Esophagus (tissue), 2 donors: ENCODE data around the gene CFL2. TPM values are rescaled to one million over a fixed set of nuclear protein-coding genes. Genes with fewer than 3 reads are reported as not detected.

Experiments
- H3K27ac ChIP-seq, 2 donors: one replicate each; pipeline ENCODE4 v1.5.1; 2013; ENCODE audit warnings: low read depth in 2 of 2, mild to moderate bottlenecking in 2 of 2, inconsistent platforms in 1 of 2, low read length in 1 of 2, moderate library complexity in 1 of 2
- H3K27me3 ChIP-seq, 2 donors: one replicate each; pipeline ENCODE4 v1.6.1; 2013; ENCODE audit warnings: low read length in 2 of 2, control low read depth in 1 of 2, mild to moderate bottlenecking in 1 of 2; ENCODE audit not compliant: insufficient read depth in 2 of 2, control insufficient read depth in 1 of 2
- H3K36me3 ChIP-seq, 2 donors: one replicate each; pipeline ENCODE4 v1.6.1; 2013; ENCODE audit warnings: low read length in 1 of 2; ENCODE audit not compliant: control insufficient read depth in 2 of 2, insufficient read depth in 2 of 2
- H3K4me1 ChIP-seq, 2 donors: one replicate each; pipeline ENCODE4 v1.6.1; 2013; ENCODE audit warnings: low read length in 1 of 2; ENCODE audit not compliant: control insufficient read depth in 2 of 2, insufficient read depth in 2 of 2
- H3K4me3 ChIP-seq, 2 donors: one replicate each; pipeline ENCODE4 v1.5.1; 2013; ENCODE audit warnings: low read length in 2 of 2, mild to moderate bottlenecking in 2 of 2, low read depth in 1 of 2, moderate library complexity in 1 of 2
- H3K9me3 ChIP-seq, 2 donors: one replicate each; pipeline ENCODE4 v1.6.1; 2013; ENCODE audit warnings: mild to moderate bottlenecking in 2 of 2, low read depth in 1 of 2, low read length in 1 of 2, moderate library complexity in 1 of 2; ENCODE audit not compliant: control insufficient read depth in 2 of 2, insufficient read depth in 1 of 2
- WGBS, 2 donors: extraction: QIAGEN DNeasy Blood & Tissue Kit; methylation state at CpG; one replicate each; pipeline ENCODE4 v1.1.7; 2013; 5-methylcytosine and 5-hydroxymethylcytosine counted together
- polyA plus RNA-seq, 2 donors: library from polyadenylated mRNA; stranded (reverse); fragments of 200-250 nt; gene quantifications; one replicate each; pipeline ENCODE4 v1.2.3, GENCODE V29; 2013
- donor health status: healthy with polysubstance abuse.
- donor health status: Bipolar disorder and iron deficiency.

Gene CFL2
- polyA plus RNA-seq, 2 donors: 7.9 to 14.4 TPM

DNA sequence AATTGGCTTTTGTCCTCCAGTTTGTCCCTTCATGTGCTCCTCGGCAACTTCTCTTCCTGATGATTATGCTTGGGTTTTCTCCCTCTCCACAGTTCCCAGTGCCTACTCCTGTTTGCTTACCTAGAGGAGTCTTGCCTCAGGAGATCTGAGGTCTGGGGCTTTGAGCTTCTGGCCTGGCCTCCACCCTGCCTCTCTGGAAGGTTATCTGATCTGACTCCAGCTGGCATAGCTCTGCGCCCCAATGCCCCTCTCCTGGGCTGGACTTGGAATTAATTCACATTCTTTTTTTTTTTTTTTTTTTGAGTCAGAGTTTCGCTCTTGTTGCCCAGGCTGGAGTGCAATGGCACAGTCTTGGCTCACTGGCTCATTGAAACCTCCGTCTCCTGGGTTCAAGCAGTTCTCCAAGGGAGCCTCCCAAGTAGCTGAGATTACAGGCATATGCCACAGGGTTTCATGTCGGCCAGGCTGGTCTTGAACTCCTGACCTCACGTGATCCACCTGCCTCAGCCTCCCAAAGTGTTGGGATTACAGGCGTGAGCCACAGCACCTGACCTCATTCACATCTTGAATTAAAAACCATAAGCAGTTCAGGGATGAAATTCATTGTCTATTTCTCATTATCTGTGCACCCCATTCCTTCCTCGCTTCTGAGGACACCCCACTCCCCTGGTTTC lies 33.5 kb downstream of the CFL2 start:
- H3K4me1 ChIP-seq: no peaks in the 10 kb centered on the region
- no peak overlapping the region for H3K4me3 ChIP-seq
- no peaks in the 10 kb centered on the region for H3K9me3 ChIP-seq
- no peak overlapping the region for H3K27ac ChIP-seq
- no peaks in the 10 kb centered on the region for H3K36me3 ChIP-seq
- 67 to 74% methylated on average over 8 of the region's 8 CpGs for whole genome bisulfite sequencing, 2 donors
- peaks cover 0 to 2% of the 10 kb centered on the region in 2 donors for H3K27me3 ChIP-seq

DNA sequence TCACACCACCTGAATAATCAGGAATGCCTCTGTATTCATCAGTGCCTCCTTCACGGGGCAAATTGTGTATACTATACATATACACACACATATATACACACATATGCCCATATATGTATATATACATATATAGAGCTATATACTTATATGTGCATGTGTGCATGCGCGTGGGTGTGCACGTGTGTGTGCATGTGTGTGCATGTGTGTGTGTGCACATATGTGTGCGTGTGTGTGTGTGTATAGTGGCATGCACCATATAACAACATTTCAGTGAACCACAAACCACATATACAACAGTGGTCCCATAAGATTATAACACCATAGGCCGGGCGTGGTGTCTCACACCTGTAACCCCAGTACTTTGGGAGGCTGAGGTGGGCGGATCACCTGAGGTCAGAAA lies 35.7 kb downstream of the CFL2 start:
- WGBS, 2 donors: 83 to 91% methylated on average over 8 of the region's 8 CpGs
- no peaks in the 10 kb centered on the region for H3K4me1 ChIP-seq

DNA sequence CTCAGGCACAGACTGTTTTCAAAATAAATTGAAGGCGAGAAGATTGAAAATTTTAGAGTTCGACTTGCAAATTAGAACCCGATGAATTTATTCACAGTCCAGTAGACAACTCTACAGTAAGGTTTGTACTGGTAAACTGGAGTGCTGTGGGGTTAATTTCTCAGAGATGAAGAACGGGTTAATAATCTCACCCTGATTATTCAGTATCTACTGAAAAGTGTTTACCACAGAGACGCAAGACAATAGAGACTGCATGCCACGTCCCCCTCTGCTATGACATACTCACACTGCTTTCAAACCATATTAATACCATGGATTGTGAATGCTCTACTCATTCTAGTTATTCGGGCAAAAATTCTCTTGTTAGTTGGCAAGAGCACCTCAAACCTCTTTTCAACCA lies 36.1 kb downstream of the CFL2 start:
- Histone ChIP-seq H3K4me3 (no peak overlapping the region), H3K9me3 (no peaks in the 10 kb centered on the region), H3K4me1 (no peaks in the 10 kb centered on the region), H3K36me3 (no peaks in the 10 kb centered on the region), H3K27me3 (peaks cover 0 to under 1% of the 10 kb centered on the region in 2 donors), H3K27ac (no peak overlapping the region)
- WGBS, 2 donors: 70% methylated on average over 7 of the region's 7 CpGs

More for the DNA sequence above, 35.7 kb downstream of the CFL2 start:
- peaks cover 0 to 2% of the 10 kb centered on the region in 2 donors for H3K27me3 ChIP-seq
- H3K4me3 ChIP-seq: no peak overlapping the region
- H3K27ac ChIP-seq: no peak overlapping the region
- H3K9me3 ChIP-seq: no peaks in the 10 kb centered on the region
- H3K36me3 ChIP-seq: no peaks in the 10 kb centered on the region

DNA sequence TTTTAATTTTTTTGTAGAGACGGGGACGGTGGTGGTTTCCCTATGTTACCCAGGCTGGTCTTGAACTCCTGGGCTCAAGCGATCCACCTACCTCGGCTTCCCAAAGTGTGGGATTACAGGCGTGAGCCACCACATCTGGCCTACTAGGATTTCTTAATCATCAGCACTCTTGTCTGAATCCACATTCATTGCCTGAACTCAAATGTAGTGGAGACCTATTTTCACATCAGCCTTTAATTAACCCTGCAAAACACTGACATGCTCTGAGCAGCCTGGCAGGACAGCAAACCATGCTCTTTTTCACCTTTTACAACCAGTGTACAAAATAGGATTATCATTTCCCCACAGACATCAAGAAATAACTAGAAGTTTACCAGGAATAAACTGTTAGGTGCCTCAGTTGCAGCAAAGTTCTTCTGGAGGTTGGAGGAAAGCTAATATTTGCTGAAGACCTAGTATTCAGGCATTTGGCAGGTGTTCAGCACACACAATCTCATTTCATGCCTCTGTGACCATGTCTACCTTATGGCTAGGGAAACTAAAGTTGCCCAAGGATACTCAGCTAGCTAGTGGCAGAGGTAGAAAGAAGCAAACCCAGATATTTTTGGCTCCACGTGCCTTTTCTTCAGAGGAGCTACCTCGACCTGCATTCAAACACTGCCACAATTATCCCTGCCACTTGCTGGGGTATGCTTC lies 37.7 kb downstream of the CFL2 start:
- Histone ChIP-seq H3K36me3 (no peaks in the 10 kb centered on the region), H3K4me3 (no peak overlapping the region), H3K27ac (no peak overlapping the region), H3K27me3 (no peaks in the 10 kb centered on the region), H3K4me1 (no peaks in the 10 kb centered on the region), H3K9me3 (no peaks in the 10 kb centered on the region)
- 80 to 81% methylated on average over 7 of the region's 7 CpGs for WGBS, 2 donors

DNA sequence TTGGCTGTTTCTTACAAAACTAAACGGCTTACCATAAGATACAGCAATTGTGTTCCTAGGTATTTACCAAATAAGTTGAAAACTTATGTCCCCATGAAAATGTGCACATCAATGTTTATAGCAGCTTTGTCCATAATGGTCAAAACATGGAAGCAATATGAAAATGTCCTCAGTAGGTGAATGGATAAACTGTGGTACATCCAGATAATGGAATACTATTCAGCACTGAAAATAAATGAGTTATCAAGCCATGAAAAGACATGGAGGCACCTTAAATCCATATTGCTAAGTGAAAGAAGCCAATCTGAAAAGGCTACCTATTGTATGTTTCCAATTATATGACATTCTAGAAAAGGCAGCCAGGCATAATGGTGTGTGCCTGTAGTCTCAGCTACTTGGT lies 40.7 kb downstream of the CFL2 start:
- no peak overlapping the region for H3K27ac ChIP-seq
- no peaks in the 10 kb centered on the region for H3K4me1 ChIP-seq
- H3K36me3 ChIP-seq: no peaks in the 10 kb centered on the region
- WGBS, 2 donors: 73 to 78% methylated on average over 1 of the region's 1 CpG
- no peaks in the 10 kb centered on the region for H3K27me3 ChIP-seq
- H3K4me3 ChIP-seq: no peak overlapping the region
- H3K9me3 ChIP-seq: no peaks in the 10 kb centered on the region

DNA sequence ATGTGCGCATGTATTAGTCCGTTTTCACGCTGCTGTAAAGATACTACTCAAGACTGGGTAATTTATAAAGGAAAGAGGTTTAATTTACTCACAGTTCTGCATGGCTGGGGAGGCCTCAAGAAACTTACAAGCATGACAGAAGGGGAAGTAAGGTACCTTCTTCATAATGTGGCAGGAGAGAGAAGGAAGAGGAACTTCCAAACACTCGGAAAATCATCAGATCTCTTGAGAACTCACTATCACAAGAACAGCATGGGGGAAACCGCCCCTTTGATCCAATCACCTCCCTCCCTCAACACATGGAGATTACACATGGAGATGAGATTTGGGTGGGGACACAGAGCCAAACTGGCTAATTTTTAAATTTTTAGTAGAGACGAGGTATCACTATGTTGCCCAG lies 42.7 kb downstream of the CFL2 start:
- 64 to 67% methylated on average over 6 of the region's 6 CpGs for WGBS, 2 donors
- H3K27ac ChIP-seq: no peak overlapping the region
- no peaks in the 10 kb centered on the region for H3K36me3 ChIP-seq
- H3K27me3 ChIP-seq: no peaks in the 10 kb centered on the region
- no peaks in the 10 kb centered on the region for H3K4me1 ChIP-seq
- no peaks in the 10 kb centered on the region for H3K9me3 ChIP-seq
- H3K4me3 ChIP-seq: no peak overlapping the region

DNA sequence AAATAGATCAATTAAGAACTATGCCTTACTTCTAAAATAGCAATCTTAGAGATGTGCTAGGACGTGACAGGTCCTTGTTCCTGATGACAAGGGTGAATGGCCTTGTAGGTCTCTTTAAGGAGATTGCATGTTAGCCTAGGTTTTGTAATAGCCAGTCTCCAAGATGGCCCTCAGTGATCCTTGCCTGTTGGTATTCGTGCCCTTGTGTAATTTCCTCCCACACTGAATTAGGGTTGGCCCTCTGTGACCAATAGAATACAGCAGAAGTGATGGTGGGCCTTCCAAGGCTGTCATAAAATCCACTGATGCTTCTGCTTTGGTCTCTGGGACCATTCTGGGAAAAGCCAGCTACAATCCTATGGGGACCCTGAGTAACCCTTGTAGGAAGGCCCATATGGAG lies 46.3 kb downstream of the CFL2 start:
- H3K4me3 ChIP-seq: no peak overlapping the region

DNA sequence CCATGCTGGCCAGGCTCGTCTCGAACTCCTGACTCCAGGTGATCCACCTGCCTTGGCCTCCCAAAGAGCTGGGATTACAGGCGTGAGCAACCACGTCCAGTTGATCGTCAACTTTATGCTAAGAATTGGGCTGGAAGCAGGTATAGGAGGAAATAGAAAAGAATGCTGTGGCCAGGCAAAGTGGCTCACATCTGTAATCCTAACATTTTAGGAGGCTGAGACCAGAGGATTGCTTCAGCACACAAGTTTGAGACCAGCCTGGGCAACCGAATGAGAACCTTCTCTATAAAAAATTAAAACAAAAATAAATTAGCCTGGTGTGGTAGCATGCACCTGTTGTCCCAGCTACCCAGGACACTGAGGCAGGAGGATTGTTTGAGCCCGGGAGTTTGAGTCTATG lies 47.4 kb downstream of the CFL2 start:
- no peaks in the 10 kb centered on the region for H3K4me1 ChIP-seq
- H3K27me3 ChIP-seq: no peaks in the 10 kb centered on the region
- H3K4me3 ChIP-seq: no peak overlapping the region
- no peak overlapping the region for H3K27ac ChIP-seq
- WGBS, 2 donors: 87 to 92% methylated on average over 7 of the region's 7 CpGs
- H3K9me3 ChIP-seq: no peaks in the 10 kb centered on the region
- no peaks in the 10 kb centered on the region for H3K36me3 ChIP-seq

More for the DNA sequence above, 46.3 kb downstream of the CFL2 start:
- no peaks in the 10 kb centered on the region for H3K36me3 ChIP-seq
- H3K9me3 ChIP-seq: no peaks in the 10 kb centered on the region
- H3K27me3 ChIP-seq: no peaks in the 10 kb centered on the region
- no peak overlapping the region for H3K27ac ChIP-seq
- WGBS, 2 donors: 84% methylated on average over 2 of the region's 2 CpGs
- H3K4me1 ChIP-seq: no peaks in the 10 kb centered on the region

DNA sequence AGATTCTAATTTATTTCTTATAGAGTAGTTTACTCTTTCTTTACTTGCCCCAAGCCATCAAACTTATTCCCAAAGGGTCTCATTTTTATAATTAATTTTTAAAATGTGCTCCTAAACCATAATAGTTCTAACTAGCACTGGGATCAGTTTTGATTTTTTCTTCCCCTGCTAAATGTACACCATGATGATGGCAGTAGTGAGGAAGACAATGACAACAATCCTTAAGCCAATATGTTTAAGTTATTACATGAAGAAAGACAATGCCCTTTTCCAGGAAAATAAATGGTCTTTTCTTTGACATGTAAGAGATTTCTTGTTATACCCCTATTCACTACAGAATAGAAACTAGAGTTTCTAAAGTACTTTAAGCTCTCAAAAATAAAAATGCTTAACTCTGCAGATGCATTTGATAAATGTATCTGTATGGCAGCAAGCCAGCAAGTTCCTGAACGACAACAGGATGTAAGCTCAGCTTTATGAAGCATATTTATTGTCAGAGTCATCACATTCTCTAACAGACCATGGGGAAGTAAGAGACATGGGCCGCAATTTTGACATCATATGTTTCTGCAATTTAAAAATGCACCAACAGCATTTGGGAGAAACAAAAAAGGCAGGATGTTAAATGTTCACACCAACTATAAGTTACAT lies 48.5 kb downstream of the CFL2 start:
- Histone ChIP-seq H3K27me3 (no peaks in the 10 kb centered on the region), H3K4me1 (no peaks in the 10 kb centered on the region), H3K27ac (no peak overlapping the region), H3K36me3 (no peaks in the 10 kb centered on the region), H3K4me3 (no peak overlapping the region), H3K9me3 (no peaks in the 10 kb centered on the region)
- 29 to 33% methylated on average over 2 of the region's 2 CpGs for WGBS, 2 donors
